GM12864 (cell line): Measurements from ENCODE around the gene HOXA11.

Experiments used
- DNase-seq: peaks from one replicate; pipeline ENCODE4 v3.0.0-alpha.2; 2011; ENCODE audit warnings: low read depth
- H3K4me3 ChIP-seq: 2 replicates; pipeline ENCODE4 v1.5.1; 2011; ENCODE audit warnings: mild to moderate bottlenecking, low read depth, low read length, control low read depth
- CTCF ChIP-seq: IDR thresholded peaks from 2 replicates; pipeline ENCODE4 v1.5.1; 2011; ENCODE audit warnings: low read depth, mild to moderate bottlenecking, moderate library complexity, low read length, control low read depth, inconsistent platforms; ENCODE audit errors: missing control alignments

HOXA11 gene

GRCh38 chr7:27155816-27156507 is 29.1 kb downstream of the HOXA11 start:
- H3K4me3 ChIP-seq, result peak overlapping the region; percentile 13
- TF ChIP-seq CTCF, result no peak
- DNase-seq, result no peak

- TF ChIP-seq CTCF, result no peak
- no peak overlapping the region; the same call in 1 of the 2 replicates for H3K4me3 ChIP-seq
- DNase-seq, result no peak
Observed at GRCh38 chr7:27154901-27155815, 29.9 kb downstream of the HOXA11 start.

DNA sequence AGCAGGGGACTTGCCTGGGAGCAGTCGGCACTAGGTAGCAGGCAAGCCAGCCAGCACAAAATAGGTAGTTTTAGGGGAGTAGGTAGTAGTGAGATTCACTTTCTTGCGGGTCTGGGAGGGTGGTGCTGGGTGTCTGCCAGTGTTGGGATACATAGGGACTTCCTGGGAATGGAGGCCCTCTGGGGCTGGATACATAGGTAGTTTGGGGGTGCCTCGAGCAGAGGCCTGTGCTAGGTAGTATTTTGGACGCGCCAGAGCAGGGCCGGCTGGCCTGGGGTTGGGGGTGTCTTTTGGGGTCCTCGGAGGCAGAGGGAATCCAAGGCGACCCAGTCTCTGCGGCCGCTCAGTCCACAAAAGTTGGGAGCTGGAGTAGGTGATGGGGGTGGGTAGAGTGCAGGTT is 30.7 kb downstream of the HOXA11 start:
- no peak for TF ChIP-seq CTCF
- H3K4me3 ChIP-seq, result no peak overlapping the region
- no peak for DNase-seq

- no peak for DNase-seq
- TF ChIP-seq CTCF, result no peak
- H3K4me3 ChIP-seq, result no peak overlapping the region
Observed at GRCh38 chr7:27153526-27153925, 31.5 kb downstream of the HOXA11 start.

- no peak overlapping the region for H3K4me3 ChIP-seq
- no peak for DNase-seq
- no peak for TF ChIP-seq CTCF
Observed at GRCh38 chr7:27152816-27153442, 32.1 kb downstream of the HOXA11 start.

DNA sequence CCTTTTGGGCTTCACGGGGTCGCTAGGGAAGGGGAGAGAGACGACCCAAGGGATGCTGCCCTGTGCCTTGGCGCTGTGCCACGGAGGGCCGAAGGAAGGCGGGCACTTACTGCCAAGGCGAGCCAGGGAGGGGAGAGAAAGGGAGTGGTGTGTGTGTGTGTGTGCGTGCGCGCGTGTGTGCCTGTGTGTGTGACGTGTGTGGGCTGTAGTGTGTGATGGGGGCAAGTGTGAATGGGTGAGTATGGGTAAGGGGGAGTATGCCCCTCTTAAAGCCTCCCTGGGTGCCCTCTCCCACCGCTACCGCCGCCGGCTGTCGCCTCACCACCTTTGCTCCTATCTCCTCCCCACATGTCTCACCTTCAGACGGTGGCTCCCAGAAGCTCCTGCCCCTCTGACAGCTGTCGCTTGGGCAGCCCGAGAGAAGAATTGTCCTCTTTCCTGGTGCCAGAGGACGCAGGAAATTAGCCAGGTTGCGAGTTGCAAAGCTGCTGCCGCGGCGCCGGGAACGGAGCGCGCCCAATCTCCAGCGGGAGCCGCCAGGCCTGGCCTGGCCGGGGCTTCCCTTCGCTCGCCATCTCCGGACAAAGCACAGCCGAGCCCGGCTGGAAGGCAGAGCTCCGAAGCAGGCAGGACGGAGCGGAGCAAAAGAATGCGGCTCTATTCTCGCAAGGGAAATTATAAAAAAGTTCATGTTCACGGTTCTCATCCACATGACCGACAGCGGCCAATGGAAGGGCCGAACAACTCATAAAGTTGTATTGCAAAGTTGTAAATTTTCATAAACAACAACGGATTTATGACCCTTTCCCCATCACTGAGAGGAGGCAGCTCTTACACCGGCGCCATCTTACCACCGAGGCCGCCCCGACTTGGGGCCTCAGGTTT is 32.9 kb downstream of the HOXA11 start, which contains the start of gene HOXA3:
HOXA3 (minus strand) TSS at position 653 of the 885 bp plus-strand sequence. CDS start 41,943 bp downstream, outside the sequence.
- no peak for DNase-seq

More for the DNA sequence above, 32.9 kb downstream of the HOXA11 start, which contains the start of gene HOXA3:
- H3K4me3 ChIP-seq, result no peak within 1 kb of the TSS
- TF ChIP-seq CTCF, result no peak
